ENCODE measurements around the gene SRRM2.

The SRRM2 gene

GRCh38 chr16:2709588-2709984 is 42.9 kb upstream of the SRRM2 start:
- Histone ChIP-seq H3K36me3 (ENCODE audit: control insufficient read depth in 1 of 2, insufficient read depth in 2 of 2, low read length in 2 of 2) (peaks cover 7 to 54% of the 10 kb centered on the region in 2 donors), H3K27me3 (ENCODE audit: low read depth, low read length) (no peaks in the 10 kb centered on the region), H3K27ac (ENCODE audit: low read length) (no peak overlapping the region), H3K4me3 (ENCODE audit: low read depth in 1 of 2, low read length in 2 of 2) (no peak overlapping the region), H3K9me3 (ENCODE audit: control insufficient read depth in 1 of 2, low read length in 2 of 2) (no peaks in the 10 kb centered on the region), H3K4me1 (ENCODE audit: control insufficient read depth in 1 of 2, insufficient read depth in 2 of 2, low read length in 2 of 2) (no peaks in the 10 kb centered on the region)

- Histone ChIP-seq H3K27me3 (ENCODE audit: low read depth, low read length) (no peaks in the 10 kb centered on the region), H3K36me3 (ENCODE audit: control insufficient read depth in 1 of 2, insufficient read depth in 2 of 2, low read length in 2 of 2) (peaks cover 7 to 49% of the 10 kb centered on the region in 2 donors), H3K4me1 (ENCODE audit: control insufficient read depth in 1 of 2, insufficient read depth in 2 of 2, low read length in 2 of 2) (peaks cover 0 to under 1% of the 10 kb centered on the region in 2 donors), H3K27ac (ENCODE audit: low read length) (no peak overlapping the region), H3K9me3 (ENCODE audit: control insufficient read depth in 1 of 2, low read length in 2 of 2) (no peaks in the 10 kb centered on the region), H3K4me3 (ENCODE audit: low read depth in 1 of 2, low read length in 2 of 2) (no peak overlapping the region)
Observed at GRCh38 chr16:2710021-2710710, 42.3 kb upstream of the SRRM2 start.

DNA sequence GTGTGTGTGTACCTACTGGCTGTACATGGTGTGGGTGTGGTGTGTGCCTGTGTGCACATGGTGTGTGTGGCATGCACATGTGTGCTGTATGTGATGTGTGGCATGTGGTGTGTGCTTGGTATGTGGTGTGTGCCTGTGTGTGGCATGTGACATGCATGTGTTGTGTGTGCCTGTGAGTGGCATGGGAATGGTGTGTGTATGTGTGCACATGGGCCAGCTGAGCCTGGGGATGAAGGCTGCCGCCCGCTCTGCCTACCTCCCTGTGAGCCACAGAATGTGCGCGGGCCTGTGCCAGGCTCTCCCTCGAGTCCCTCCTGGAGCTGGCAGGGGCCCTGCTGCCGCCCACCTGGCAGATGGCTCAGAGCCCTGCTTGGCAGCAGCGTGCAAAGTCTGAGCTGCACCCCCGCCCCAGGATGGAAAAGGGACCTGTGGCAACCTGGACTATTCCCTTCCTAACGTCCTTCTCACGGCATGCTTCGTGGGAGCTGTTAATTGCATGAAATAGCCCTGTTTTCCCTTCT is 41.7 kb upstream of the SRRM2 start:
- Histone ChIP-seq H3K36me3 (ENCODE audit: control insufficient read depth in 1 of 2, insufficient read depth in 2 of 2, low read length in 2 of 2) (peaks cover 7 to 43% of the 10 kb centered on the region in 2 donors), H3K27me3 (ENCODE audit: low read depth, low read length) (no peaks in the 10 kb centered on the region), H3K4me3 (ENCODE audit: low read depth in 1 of 2, low read length in 2 of 2) (no peak overlapping the region), H3K4me1 (ENCODE audit: control insufficient read depth in 1 of 2, insufficient read depth in 2 of 2, low read length in 2 of 2) (peaks cover 0 to 6% of the 10 kb centered on the region in 2 donors), H3K9me3 (ENCODE audit: control insufficient read depth in 1 of 2, low read length in 2 of 2) (no peaks in the 10 kb centered on the region), H3K27ac (ENCODE audit: low read length) (no peak overlapping the region)

- peaks cover 0 to 8% of the 10 kb centered on the region in 2 donors for H3K4me1 ChIP-seq (ENCODE audit: control insufficient read depth in 1 of 2, insufficient read depth in 2 of 2, low read length in 2 of 2)
- peaks cover 7 to 36% of the 10 kb centered on the region in 2 donors for H3K36me3 ChIP-seq (ENCODE audit: control insufficient read depth in 1 of 2, insufficient read depth in 2 of 2, low read length in 2 of 2)
- H3K27me3 ChIP-seq (ENCODE audit: low read depth, low read length): no peaks in the 10 kb centered on the region
- no peaks in the 10 kb centered on the region for H3K9me3 ChIP-seq (ENCODE audit: control insufficient read depth in 1 of 2, low read length in 2 of 2)
- H3K4me3 ChIP-seq (ENCODE audit: low read depth in 1 of 2, low read length in 2 of 2): no peak overlapping the region
- no peak overlapping the region for H3K27ac ChIP-seq (ENCODE audit: low read length)
Observed at GRCh38 chr16:2711370-2712062, 40.9 kb upstream of the SRRM2 start.

DNA sequence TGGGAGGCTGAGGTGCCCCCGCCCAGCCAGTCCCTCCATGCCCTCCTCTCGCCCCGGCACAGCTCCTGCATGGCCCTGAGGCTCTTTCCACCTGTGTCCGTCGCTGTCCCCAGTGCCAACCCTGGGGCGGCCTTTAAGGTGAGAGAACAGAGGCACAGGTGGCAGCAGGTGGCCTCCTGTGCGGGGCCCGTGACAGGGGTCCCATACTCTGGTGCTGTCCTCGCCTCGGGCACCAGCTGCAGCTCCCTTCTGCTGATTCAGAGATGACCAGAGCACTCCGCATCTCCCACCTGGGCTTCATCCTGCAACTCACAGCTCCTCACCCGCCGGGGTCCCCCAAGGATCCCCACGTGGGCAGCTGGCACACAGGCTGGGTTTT is 40.4 kb upstream of the SRRM2 start:
- Histone ChIP-seq H3K9me3 (ENCODE audit: control insufficient read depth in 1 of 2, low read length in 2 of 2) (no peaks in the 10 kb centered on the region), H3K4me1 (ENCODE audit: control insufficient read depth in 1 of 2, insufficient read depth in 2 of 2, low read length in 2 of 2) (peaks cover 0 to 8% of the 10 kb centered on the region in 2 donors), H3K27ac (ENCODE audit: low read length) (no peak overlapping the region), H3K4me3 (ENCODE audit: low read depth in 1 of 2, low read length in 2 of 2) (no peak overlapping the region), H3K36me3 (ENCODE audit: control insufficient read depth in 1 of 2, insufficient read depth in 2 of 2, low read length in 2 of 2) (peaks cover 7 to 31% of the 10 kb centered on the region in 2 donors), H3K27me3 (ENCODE audit: low read depth, low read length) (no peaks in the 10 kb centered on the region)

GRCh38 chr16:2712546-2712945 is 39.9 kb upstream of the SRRM2 start:
- no peak overlapping the region for H3K4me3 ChIP-seq (ENCODE audit: low read depth in 1 of 2, low read length in 2 of 2)
- H3K27ac ChIP-seq (ENCODE audit: low read length): no peak overlapping the region
- peaks cover 7 to 26% of the 10 kb centered on the region in 2 donors for H3K36me3 ChIP-seq (ENCODE audit: control insufficient read depth in 1 of 2, insufficient read depth in 2 of 2, low read length in 2 of 2)

DNA sequence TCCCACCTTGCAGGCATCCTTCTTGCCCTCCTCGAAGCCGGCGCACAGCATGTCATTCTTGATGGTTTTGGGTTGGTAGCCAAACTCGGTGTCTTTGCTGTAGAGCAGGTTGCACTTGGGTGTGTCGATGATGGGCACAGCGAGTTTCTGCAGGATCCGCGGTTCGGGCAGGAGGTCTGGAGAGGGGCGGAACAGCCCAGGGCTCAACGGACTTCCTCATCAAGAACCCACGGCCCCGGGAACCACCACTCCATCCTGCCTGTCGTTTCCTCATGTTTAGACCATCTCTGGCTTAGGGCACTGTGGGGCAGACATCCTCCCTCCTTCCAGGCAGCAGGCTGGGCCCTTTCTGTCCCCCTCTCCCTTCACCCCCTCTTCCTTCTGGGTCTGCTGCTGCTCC is 38.9 kb upstream of the SRRM2 start:
- no peaks in the 10 kb centered on the region for H3K9me3 ChIP-seq (ENCODE audit: control insufficient read depth in 1 of 2, low read length in 2 of 2)
- peaks cover 0 to 16% of the 10 kb centered on the region in 2 donors for H3K36me3 ChIP-seq (ENCODE audit: control insufficient read depth in 1 of 2, insufficient read depth in 2 of 2, low read length in 2 of 2)
- no peaks in the 10 kb centered on the region for H3K27me3 ChIP-seq (ENCODE audit: low read depth, low read length)
- H3K4me3 ChIP-seq (ENCODE audit: low read depth in 1 of 2, low read length in 2 of 2): no peak overlapping the region
- H3K4me1 ChIP-seq (ENCODE audit: control insufficient read depth in 1 of 2, insufficient read depth in 2 of 2, low read length in 2 of 2): peaks cover 0 to 8% of the 10 kb centered on the region in 2 donors
- H3K27ac ChIP-seq (ENCODE audit: low read length): no peak overlapping the region

More at GRCh38 chr16:2712546-2712945, 39.9 kb upstream of the SRRM2 start:
- Histone ChIP-seq H3K27me3 (ENCODE audit: low read depth, low read length) (no peaks in the 10 kb centered on the region), H3K9me3 (ENCODE audit: control insufficient read depth in 1 of 2, low read length in 2 of 2) (no peaks in the 10 kb centered on the region), H3K4me1 (ENCODE audit: control insufficient read depth in 1 of 2, insufficient read depth in 2 of 2, low read length in 2 of 2) (peaks cover 0 to 8% of the 10 kb centered on the region in 2 donors)

GRCh38 chr16:2713985-2714774 is 38.3 kb upstream of the SRRM2 start:
- no peak overlapping the region for H3K27ac ChIP-seq (ENCODE audit: low read length)
- H3K27me3 ChIP-seq (ENCODE audit: low read depth, low read length): no peaks in the 10 kb centered on the region
- H3K36me3 ChIP-seq (ENCODE audit: control insufficient read depth in 1 of 2, insufficient read depth in 2 of 2, low read length in 2 of 2): peaks cover 0 to 10% of the 10 kb centered on the region in 2 donors
- H3K4me3 ChIP-seq (ENCODE audit: low read depth in 1 of 2, low read length in 2 of 2): no peak overlapping the region
- no peaks in the 10 kb centered on the region for H3K9me3 ChIP-seq (ENCODE audit: control insufficient read depth in 1 of 2, low read length in 2 of 2)
- H3K4me1 ChIP-seq (ENCODE audit: control insufficient read depth in 1 of 2, insufficient read depth in 2 of 2, low read length in 2 of 2): peaks cover 0 to 8% of the 10 kb centered on the region in 2 donors

GRCh38 chr16:2715064-2715463 is 37.4 kb upstream of the SRRM2 start:
- Histone ChIP-seq H3K9me3 (ENCODE audit: control insufficient read depth in 1 of 2, low read length in 2 of 2) (no peaks in the 10 kb centered on the region), H3K4me1 (ENCODE audit: control insufficient read depth in 1 of 2, insufficient read depth in 2 of 2, low read length in 2 of 2) (peaks cover 0 to 8% of the 10 kb centered on the region in 2 donors), H3K36me3 (ENCODE audit: control insufficient read depth in 1 of 2, insufficient read depth in 2 of 2, low read length in 2 of 2) (peaks cover 0 to 3% of the 10 kb centered on the region in 2 donors), H3K4me3 (ENCODE audit: low read depth in 1 of 2, low read length in 2 of 2) (no peak overlapping the region), H3K27ac (ENCODE audit: low read length) (no peak overlapping the region), H3K27me3 (ENCODE audit: low read depth, low read length) (no peaks in the 10 kb centered on the region)

- H3K4me1 ChIP-seq (ENCODE audit: control insufficient read depth in 1 of 2, insufficient read depth in 2 of 2, low read length in 2 of 2): peaks cover 0 to 8% of the 10 kb centered on the region in 2 donors
- no peak overlapping the region for H3K4me3 ChIP-seq (ENCODE audit: low read depth in 1 of 2, low read length in 2 of 2)
- H3K36me3 ChIP-seq (ENCODE audit: control insufficient read depth in 1 of 2, insufficient read depth in 2 of 2, low read length in 2 of 2): no peaks in the 10 kb centered on the region
- H3K27me3 ChIP-seq (ENCODE audit: low read depth, low read length): no peaks in the 10 kb centered on the region
- H3K27ac ChIP-seq (ENCODE audit: low read length): no peak overlapping the region
- H3K9me3 ChIP-seq (ENCODE audit: control insufficient read depth in 1 of 2, low read length in 2 of 2): no peaks in the 10 kb centered on the region
Observed at GRCh38 chr16:2715519-2715918, 36.9 kb upstream of the SRRM2 start.

Measured in muscle layer of duodenum (tissue), 2 donors.